AML-193 (cell line): Measurements from ENCODE around the gene NPIPA8.
"Not testable (repeated sequence)": the region's sequence is repeated elsewhere in the genome, so short reads cannot be mapped to it uniquely, and the experiment has no call there.

Source experiments
- DNase-seq, 2 experiments: peaks; one replicate each; lab custom pipeline; 2025; lab: John Stamatoyannopoulos, UW

Gene NPIPA8

DNA sequence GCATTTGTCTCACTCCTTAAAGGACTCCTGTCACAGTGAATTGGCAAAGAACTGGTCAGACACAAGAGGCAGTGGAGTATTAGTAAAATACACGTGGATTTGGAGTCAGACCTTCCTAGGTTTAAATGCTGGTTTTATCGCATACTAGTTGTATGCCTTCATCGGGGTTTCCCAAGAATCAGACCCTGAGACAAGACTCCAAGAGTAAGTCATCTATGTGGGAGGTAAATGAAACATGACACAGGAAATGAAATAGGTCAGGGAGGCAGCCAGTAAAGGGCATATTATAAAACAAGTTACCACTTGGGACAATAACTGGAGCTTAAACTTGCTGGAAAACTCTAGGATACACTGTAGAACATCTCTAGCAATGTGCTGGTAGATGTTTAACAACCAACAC, 59.8 kb downstream of the NPIPA8 start:
- DNase-seq, result not testable (repeated sequence)

- DNase-seq, result not testable (repeated sequence)
Measured at GRCh38 chr16:18270171-18270570, 66.4 kb downstream of the NPIPA8 start.
